ENCODE results near the gene ZPLD1.

Gene ZPLD1

DNA sequence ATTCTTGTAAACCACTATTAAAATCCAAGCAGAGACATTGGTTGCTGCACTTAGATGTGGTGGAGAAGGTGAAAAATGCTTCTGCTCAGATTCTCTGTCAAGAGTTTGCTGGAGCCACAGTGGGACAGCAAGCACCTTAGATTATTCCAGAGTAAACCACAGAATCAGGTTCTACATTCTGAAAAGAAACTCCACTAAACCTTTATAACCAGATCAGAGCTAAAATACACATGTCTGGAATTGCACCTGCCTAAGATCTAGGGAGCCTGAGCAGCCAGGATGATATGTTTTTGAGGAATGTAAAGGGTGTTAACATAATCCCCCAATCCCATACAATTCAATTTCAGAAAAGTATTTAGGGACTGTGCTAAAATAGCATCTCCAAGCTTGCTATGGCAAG lies at the start of gene ZPLD1:
Gene ZPLD1 (plus strand): TSS at position 301 of the 400 bp plus-strand sequence. CDS start 3,473 bp downstream, outside the sequence.
- DNase-seq (ENCODE audit: low spot score): no peak

DNA sequence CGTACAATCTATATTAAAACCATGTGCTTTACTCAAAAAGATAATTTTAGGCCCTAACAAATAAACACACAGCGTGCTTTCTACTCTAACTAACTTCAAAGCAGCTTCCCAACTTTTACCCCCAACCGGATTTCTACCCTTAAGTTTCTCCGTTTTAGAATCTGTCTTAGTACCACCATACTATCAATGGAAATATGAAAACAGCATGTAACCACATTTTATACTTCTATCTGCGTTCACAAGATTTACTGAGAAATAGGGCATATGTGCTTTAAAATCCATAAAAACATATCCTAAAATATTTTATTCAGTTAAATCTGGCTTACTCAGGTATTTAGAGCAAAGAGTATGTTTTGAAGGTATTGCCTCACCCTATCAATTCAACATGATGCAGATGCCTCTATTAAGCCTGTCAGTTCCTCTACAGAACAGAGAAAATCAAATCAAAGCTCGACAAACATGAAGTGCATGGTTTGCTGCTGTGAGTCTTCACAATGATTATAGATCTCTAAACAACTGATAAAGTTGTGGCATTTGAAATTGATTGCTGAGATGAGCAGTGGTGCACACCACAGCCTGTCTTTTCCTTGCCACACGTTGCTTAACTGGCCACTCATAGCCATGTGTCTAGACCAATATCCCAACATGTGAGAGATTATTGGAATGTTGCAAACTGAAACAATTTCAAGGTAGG lies 44.5 kb upstream of the ZPLD1 start:
- no peak for DNase-seq (ENCODE audit: low spot score)

GRCh38 chr3:102390916-102391315 lies 43.9 kb upstream of the ZPLD1 start:
- no peak for DNase-seq (ENCODE audit: low spot score)

- DNase-seq (ENCODE audit: low spot score): no peak
Measured at GRCh38 chr3:102391491-102391890, 43.3 kb upstream of the ZPLD1 start.

- no peak for DNase-seq (ENCODE audit: low spot score)
Measured at GRCh38 chr3:102394517-102394916, 40.3 kb upstream of the ZPLD1 start.

DNA sequence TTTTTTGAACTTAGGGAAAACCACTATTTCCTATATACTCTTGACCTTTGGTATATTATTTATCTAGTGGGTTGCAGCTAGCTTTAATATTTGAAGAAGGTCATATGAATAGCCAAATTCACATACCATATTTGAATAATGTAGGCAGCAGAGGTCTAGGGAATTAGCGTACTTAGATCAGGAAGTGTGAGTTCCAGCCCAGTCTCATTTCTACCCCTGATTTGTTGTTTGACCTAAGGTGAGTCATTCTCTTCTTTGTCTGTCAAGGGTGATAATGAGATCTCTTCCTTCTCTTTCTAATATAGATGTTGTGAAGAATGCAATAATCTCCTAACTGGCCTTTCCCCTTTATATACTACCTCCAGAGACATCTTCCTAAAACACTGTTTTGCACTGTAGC lies 36.6 kb upstream of the ZPLD1 start:
- DNase-seq (ENCODE audit: low spot score): no peak

- DNase-seq (ENCODE audit: low spot score): no peak
Measured at GRCh38 chr3:102398666-102399065, 36.1 kb upstream of the ZPLD1 start.

GRCh38 chr3:102400142-102400541 lies 34.7 kb upstream of the ZPLD1 start:
- no peak for DNase-seq (ENCODE audit: low spot score)

GRCh38 chr3:102400766-102401165 lies 34.0 kb upstream of the ZPLD1 start:
- DNase-seq (ENCODE audit: low spot score): no peak

- no peak for DNase-seq (ENCODE audit: low spot score)
Measured at GRCh38 chr3:102410616-102411015, 24.2 kb upstream of the ZPLD1 start.

- DNase-seq (ENCODE audit: low spot score): no peak
Measured at GRCh38 chr3:102415553-102415952, 19.3 kb upstream of the ZPLD1 start.

GRCh38 chr3:102419786-102420185 lies 15.0 kb upstream of the ZPLD1 start:
- DNase-seq (ENCODE audit: low spot score): no peak

- no peak for DNase-seq (ENCODE audit: low spot score)
Measured at GRCh38 chr3:102441832-102442231, 7.0 kb downstream of the ZPLD1 start.

DNA sequence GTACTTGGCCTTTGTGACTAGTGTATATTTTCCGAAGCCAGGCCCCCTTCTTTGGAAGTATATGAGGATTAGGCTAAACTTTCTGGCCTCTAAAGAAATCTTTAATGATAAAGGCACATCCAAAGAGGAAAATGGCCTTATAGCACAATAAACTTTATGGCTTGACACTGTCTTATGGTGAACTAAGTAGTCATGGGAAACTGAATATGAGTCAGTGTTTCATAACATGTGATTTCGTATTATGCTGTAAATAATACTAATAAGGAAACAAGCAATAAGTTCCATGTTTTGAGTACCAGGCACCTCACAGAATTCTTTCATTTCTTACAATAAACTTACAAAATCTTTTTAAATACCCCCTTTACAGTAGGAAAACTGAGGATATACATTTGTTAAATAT lies 8.2 kb downstream of the ZPLD1 start:
- DNase-seq (ENCODE audit: low spot score): no peak

- no peak for DNase-seq (ENCODE audit: low spot score)
Measured at GRCh38 chr3:102444101-102444500, 9.3 kb downstream of the ZPLD1 start.

DNA sequence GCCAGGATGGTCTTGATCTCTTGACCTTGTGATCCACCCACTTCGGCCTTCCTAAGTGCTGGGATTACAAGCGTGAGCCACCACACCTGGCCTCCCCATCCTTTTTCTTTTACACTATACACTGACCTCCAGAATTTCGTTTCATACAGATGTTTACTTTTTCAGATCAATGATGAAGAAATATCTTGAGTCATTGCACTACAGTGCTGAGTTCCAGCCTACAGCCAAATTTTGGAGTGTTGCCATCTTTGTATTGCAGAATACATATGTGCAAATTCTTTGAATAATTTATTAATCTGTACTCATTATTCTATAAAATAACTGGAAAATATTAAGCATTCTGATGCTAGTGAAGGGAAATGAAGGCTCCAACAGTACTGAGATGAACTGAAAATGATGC lies 12.5 kb downstream of the ZPLD1 start:
- no peak for DNase-seq (ENCODE audit: low spot score)

DNA sequence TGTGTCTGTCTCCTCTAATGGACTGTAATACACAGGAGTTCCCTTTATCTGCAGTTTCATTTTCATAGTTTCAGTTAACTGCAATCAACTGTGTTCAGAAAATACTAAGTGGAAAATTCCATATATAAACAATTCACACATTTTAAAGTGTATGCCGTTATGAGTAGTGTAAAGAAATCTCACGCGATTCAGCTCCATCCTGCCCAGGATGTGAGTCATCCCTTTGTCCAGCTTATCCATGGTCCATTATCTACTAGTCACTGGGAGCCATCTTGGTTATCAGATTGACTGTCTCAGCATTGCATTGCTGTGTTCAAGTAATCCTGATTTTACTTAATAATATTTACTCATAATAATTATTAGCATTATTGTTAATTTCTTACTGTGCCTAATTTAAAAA lies 14.5 kb downstream of the ZPLD1 start:
- no peak for DNase-seq (ENCODE audit: low spot score)

DNA sequence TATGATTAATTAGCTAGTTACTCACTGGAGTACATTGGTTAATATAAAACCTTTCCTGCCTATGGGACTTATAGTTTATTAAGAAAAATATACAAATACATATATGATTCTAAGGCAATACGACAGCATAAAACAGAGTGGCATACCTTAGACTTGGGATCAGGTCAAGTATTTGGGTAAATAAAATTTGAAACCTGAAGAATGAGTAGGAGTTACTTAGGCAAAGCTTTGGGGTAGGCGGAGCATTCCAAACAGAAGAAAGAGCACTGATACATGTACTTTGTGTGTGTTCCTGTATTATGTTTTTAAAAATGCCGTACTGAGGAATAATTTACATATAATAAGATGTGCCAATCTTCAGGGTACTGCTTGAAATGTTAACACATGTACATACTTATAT lies 15.1 kb downstream of the ZPLD1 start:
- DNase-seq (ENCODE audit: low spot score): no peak

DNA sequence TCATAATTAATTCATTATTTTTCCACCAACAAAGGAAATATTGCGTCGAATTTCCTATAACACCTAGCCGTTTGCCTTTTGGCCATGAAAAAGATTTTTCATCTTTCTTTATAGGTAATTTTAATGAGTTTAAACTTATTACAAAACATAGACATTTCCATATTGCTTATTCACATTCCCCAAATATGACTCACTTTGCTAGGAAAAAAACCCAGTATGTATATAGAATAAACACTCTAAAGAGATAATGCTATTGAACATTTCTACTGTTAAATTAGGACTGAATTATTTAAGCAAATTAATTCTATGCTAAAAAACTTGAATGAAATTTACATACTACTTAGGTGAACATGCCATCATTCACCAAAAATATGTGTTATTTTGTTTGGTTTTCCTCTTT lies 16.2 kb downstream of the ZPLD1 start:
- no peak for DNase-seq (ENCODE audit: low spot score)

DNA sequence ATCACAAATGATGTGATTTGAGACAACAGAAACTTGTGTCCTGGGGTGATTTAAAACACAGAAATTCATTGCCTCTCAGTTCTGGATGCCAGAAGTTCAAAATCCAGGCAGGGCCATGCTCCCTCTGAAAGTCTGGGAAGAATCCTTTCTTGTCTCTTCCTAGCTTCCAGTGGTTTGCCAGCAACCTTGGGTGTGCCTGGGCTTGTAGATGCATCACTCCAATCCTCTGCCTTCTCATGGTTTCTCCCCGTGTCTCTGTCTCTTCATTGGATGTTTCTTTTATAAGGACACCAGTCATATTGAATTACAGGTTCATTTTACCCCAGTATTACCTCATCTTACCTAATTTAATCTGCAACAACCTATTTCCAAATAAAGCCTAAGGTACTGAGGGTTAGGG lies 16.7 kb downstream of the ZPLD1 start:
- no peak for DNase-seq (ENCODE audit: low spot score)

DNA sequence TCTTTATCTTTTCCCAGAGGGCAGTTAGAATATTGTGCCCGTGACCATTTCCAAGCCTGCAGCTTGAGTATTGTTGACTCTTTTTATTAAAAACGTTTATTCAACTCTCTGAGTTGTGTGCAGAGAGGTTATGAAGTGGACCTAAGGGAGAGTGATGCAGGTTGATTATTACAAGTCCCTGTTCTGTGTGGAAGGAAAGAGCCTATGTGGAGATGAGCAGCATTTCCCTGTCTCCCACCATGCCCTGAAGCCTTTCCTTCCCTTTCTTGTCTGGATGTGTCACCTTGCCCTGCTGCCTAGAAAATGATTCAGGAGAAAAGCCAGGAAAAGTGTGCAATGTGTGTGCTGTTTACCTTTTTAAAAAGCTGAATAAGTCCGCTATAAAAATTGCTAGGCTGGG lies 19.4 kb downstream of the ZPLD1 start:
- no peak for DNase-seq (ENCODE audit: low spot score)

- DNase-seq (ENCODE audit: low spot score): no peak
Measured at GRCh38 chr3:102457644-102458043, 22.8 kb downstream of the ZPLD1 start.

- no peak for DNase-seq (ENCODE audit: low spot score)
Measured at GRCh38 chr3:102460579-102460978, 25.8 kb downstream of the ZPLD1 start.

GRCh38 chr3:102464261-102464660 lies 29.4 kb downstream of the ZPLD1 start:
- DNase-seq (ENCODE audit: low spot score): no peak

- DNase-seq (ENCODE audit: low spot score): no peak
Measured at GRCh38 chr3:102466001-102466400, 31.2 kb downstream of the ZPLD1 start.
